Inflammatory macrophage treated with lipopolysaccharide for 1 hour (primary cell): ENCODE measurements around the gene ODAD4.

Experiments used
- DNase-seq, 2 donors: peaks; one replicate each; pipeline ENCODE4 v3.0.0-alpha.2; 2020 to 2022

ODAD4 gene

DNA sequence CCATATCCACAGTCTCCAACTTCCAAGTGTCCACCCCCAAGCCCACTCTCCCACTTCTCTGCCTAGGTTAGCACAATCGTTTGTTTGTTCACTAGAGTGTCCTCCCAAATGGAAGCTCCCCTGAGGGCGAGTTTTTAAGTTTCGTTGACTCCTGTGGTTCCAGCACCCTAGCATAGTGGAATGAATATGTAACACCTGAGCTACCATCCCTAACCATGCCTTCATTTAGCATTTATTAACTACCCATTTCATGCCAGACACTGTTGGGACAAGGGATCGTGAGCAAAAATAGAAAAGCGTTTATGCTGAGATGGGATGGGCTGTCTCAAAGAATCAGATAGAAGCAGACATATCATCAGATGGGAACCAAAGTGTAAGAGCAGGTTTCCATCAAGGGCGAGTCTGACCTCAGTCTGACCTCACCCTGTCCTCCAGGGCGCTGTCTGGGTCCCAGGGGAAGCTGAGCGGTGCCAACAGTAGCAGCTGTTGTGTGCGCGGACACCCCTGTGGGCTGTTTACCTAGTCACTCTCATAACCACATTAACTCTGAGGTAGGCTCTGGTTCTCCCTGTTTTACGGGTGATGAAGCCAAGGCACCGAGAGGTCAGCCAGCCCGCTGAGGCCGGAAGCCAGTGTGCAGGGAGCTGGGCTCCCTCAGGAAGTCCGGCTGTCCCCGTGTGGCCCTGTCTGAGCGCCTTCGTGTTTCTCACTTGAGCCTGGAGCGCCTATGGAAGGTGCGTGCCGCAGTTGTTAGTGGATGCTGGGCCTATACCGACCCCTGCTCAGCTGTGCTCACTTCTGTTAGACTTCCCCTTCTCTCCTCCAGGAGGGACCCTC is 42.4 kb downstream of the ODAD4 start:
- DNase-seq, result no peak

DNA sequence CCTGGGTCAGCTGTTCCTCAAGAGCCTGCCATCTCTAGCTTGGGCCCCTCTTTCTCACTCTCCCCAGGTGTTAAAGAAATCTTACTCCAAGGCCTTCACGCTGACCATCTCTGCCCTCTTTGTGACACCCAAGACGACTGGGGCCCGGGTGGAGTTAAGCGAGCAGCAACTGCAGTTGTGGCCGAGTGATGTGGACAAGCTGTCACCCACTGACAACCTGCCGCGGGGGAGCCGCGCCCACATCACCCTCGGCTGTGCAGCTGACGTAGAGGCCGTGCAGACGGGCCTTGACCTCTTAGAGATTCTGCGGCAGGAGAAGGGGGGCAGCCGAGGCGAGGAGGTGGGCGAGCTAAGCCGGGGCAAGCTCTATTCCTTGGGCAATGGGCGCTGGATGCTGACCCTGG is 43.0 kb downstream of the ODAD4 start:
- no peak for DNase-seq

GRCh38 chr17:41974031-41974430 is 43.6 kb downstream of the ODAD4 start:
- no peak for DNase-seq

DNA sequence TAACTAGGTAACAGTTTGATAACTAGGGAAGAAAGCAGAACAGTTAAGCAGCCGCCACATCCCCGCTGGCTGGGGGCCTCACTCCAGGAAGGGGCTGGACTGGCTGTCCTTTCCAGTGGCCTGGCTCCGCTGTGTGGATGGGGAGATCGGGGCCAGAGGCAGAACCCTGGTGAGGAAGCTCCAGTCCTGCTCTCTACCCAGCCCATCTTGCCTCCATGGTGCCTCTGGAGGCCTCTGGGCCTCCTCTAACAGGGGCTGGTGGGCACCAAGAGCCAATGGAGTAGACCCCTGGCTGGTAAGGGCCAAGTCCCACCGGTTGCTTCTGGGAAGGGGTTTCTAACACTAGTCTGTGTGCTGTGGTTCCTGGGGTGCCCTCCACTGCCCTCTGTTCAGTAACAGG is 44.2 kb downstream of the ODAD4 start:
- no peak for DNase-seq

DNA sequence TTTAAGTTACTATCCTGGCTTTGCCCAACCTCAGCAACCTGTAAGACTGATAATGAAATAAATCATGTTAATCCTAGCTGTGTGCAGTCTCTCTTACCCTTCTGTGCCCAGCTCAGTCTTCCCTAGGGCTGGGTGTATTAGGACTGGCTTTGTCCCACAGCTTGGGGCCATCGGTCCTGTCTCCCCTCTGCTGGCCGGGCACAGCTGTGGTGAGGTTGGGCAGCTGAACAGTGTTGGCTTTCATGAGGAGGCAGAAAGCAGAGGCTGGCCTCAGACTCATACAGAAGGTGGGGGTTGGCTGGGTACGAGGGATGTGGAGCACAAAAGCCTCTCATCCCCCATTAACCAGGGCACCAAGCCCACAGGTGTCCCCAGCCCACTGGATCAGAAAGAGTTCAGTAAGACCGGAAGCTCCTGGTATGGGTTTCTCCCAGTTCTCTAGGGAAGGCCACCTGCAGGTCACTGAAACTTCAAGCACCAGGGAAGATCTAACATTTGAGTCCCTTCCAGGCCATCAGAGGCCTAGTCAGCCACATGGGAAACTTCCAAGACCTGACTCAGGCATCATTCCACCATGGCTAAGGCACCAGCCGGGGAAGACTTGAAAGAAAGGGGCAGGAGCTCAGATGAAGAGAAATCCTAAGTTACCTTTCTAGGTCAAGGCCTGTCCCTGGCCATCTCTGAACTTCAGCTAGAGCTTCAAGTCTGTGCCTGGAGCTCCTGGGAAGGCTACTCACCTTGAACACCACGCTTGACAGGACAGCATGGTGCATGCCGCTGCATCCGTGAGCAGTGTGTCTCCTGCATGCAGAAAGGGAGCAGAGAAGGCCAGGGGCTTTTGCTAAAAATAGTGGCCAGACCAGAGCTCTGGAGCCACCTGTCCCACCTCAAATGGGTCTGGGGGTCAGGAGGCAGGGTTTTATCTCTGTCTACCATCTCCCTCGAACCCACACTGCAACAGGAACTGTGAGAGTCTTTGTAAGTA is 45.0 kb downstream of the ODAD4 start:
- DNase-seq, result no peak

DNA sequence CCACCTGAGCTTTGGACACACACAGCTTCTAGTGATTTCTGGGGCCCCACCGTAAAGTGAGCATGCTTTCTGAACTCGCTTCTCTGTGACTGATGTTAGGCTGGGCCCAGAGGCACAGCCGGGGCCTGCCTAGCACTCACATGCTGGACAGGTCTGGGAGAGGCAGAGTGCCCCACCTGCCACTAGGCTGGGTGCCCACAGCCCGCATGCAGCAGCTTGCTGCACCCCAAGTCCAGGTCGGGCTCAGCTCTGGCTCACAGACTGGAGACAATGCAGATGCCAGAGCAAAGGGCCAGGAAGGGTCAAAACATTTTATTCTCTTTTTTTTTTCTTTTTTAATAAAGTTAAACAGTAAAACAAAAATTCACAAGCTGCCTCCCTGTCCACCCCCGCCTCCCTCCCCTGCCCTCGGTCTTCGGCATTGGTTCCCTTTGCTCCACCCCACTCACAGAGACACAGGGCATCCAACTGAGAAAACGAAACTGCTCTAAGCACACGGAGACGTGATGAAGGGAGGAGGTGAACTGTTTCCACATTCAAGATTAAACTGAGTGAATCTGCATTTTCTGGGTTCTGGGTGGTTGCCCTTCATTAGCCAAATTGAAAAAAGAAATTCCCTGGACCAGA is 45.8 kb downstream of the ODAD4 start:
- DNase-seq, result no peak

DNA sequence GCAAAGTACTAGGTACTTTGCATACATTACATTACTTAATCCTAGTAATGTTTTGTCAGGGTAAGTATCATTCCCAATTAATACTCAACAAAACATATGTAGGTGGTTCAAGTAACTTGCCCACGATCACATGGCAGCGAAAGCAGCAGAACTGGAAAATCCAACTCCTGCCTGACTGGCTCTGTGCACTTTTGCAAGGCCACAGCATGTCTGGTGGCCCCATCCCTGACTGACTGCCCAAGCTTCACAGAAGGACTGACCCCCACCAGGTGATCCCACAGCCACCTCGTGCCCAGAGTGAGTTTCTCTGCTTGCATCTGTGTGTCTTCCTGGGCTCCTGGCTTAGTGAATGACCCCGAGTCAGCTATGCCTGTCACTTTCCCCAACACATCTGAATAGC is 47.6 kb downstream of the ODAD4 start:
- DNase-seq, result peak in 1 of 2 donors; percentile 24

DNA sequence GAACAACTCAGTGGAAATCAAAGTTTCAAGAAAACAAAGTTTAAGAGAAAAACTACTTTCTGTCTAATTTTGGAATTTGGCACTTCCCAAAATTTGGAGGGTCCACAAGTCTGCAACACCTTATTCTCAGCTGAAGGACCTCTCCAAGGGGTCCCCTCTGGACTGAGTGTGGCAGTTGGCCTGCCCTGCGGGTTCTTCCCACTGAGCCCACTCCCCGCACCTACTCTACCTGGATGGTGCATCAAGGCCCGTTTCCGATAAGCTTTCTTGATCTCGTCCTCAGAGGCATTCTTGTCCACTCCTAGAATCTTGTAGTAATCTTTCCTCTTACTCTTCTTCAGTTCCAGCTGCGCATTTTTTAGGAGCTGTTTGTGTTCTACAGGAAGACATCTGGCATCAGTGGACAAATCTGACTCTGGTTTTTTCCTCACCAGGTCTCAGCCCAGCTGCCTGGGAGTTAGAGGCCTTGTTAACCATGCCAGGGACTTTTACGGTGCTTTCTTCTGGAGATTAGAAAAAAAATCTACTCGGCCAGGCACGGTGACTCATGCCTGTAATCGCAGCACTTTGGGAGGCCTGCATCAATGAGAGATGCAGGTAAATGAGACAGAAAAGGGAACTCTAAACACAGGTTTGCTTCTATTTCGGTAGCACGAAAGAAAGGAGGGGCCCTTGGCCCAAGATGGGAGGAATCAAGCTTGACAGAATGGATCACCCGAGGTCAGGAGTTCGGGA is 51.8 kb downstream of the ODAD4 start:
- DNase-seq, result no peak

DNA sequence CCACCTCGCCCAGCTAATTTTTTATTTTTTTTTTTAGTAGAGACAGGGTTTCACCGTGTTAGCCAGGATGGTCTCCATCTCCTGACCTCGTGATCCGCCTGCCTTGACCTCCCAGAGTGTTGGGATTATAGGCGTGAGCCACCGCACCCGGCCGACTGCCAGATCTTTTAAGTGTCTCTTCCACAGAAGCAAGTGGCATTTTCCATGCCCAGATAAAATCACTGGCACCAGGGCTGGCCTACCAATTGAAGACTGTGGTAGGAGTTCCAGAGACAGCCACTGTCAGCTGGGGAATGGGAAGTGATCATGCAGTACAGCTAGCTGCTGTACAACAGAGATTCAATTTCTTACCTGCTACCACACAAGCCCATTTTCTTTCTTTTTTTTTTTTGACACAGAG is 54.0 kb downstream of the ODAD4 start:
- DNase-seq, result no peak

DNA sequence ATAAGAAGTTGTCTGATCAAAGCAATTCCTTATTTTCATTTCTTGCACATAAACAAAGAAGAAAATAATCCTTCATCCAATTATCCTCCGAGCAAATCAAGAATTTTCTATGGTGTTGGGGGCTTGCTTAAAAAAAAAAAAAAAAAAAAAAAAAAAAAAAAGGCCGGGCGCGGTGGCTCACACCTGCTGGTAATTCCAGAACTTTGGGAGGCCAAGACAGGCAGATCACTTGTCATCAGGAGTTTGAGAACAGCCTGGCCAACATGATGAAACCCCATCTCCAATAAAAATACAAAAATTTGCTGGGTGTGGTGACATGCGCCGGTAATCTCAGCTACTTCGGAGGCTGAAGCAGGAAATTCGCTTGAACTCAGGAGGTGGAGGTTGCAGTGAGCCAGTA is 55.5 kb downstream of the ODAD4 start:
- DNase-seq, result no peak

DNA sequence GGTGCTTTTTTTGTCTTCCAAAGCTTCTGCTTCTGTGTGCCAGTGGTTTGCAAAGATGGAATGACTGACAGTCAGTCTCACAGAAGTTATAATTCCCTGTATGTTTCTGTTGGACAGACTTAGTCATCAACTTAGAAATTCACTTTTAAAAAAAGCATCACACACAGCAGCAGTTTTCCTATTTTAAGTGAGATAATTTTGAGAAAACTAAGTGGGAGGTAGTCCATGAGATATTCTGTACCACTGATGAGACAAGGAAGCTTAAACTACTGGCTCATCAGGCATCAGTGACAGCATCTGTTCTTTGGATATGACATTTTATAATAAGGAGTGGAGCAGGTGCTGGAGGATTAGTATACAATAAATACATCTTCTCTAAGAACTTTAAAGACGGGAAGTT is 56.2 kb downstream of the ODAD4 start:
- DNase-seq, result no peak

DNA sequence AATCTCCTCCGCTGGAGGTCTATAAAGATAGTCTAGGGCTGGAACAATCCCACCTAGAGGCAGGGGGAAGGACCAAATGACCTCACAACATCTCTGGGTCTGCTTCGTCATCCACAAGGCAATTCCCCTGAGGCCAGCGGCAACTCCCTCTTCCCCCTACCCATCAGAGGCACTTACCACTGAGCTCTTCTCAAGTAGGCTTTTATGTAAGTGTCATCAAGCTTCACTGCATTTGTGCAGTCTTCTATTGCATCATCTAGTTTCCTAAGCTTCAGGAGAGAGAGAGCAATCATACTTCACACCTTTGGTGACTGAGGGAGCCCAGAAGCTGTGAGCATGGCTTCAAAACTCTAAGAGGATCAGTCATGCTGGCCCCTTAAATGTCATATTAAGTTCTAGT is 57.2 kb downstream of the ODAD4 start:
- no peak for DNase-seq

DNA sequence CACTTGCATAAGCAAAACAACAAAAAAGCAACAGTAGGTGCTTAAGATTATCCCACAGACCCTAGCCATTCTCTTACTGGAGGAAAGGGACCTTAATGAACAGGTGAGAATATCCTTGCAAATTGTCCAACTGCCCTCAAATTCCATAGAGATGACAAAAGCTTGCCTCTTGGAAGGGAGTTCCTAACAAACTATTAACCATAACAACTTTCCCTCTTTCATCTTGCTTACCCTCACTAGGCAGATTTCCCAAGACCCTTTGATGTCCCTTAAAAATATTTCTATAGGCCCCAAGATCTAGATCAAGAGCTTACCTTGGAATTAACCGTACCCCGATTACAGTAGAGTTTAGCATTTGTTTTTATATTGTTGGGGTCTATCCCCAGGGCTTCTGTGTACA is 58.0 kb downstream of the ODAD4 start:
- no peak for DNase-seq

GRCh38 chr17:41989702-41990419 is 59.4 kb downstream of the ODAD4 start:
- no peak for DNase-seq

DNA sequence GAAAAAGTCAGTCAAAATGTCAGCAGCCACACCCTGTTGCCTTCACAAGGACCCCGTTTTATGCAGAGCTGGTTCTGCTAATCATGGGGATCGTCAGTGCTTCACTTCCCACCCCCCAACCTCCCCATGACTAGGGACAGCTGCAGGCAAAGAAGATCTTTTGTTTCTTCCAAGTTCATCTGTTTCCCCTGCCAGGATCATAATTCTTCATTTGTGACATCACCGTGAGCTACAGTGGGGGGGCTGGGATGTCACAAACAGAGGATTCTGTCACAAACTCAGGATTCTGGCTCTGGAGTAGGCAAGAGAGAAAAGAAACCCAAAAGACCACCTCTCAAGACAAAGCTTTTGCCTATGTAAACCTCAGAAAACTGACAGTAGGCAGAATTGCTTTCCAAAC is 62.2 kb downstream of the ODAD4 start:
- no peak for DNase-seq

GRCh38 chr17:41996855-41997164 is 66.4 kb downstream of the ODAD4 start:
- no peak for DNase-seq

GRCh38 chr17:41998497-41998896 is 68.1 kb downstream of the ODAD4 start:
- DNase-seq, result no peak

- peak in 1 of 2 donors; percentile 57 for DNase-seq
These were observed 70.2 kb downstream of the ODAD4 start for GRCh38 chr17:42000413-42001133.

- no peak for DNase-seq
These were observed 71.3 kb downstream of the ODAD4 start for GRCh38 chr17:42001729-42002128.

- no peak for DNase-seq
These were observed 71.9 kb downstream of the ODAD4 start for GRCh38 chr17:42002175-42002791.

- no peak for DNase-seq
These were observed 72.4 kb downstream of the ODAD4 start for GRCh38 chr17:42002792-42003301.
